Uterus (tissue), 4 donors: ENCODE data around the gene AKR1E2. TPM values are rescaled to one million over a fixed set of nuclear protein-coding genes. Genes with fewer than 3 reads are reported as not detected.
A peak's percentile ranks its signal among the peaks of the same experiment; 100 is the strongest.
"Not testable (repeated sequence)": the region's sequence is repeated elsewhere in the genome, so short reads cannot be mapped to it uniquely, and the experiment has no call there.

Experiments used
- DNase-seq, 2 donors: peaks; one replicate each; pipeline ENCODE4 v3.0.0-alpha.2; 2019 to 2020
- H3K27ac ChIP-seq, 2 donors: fragments of 200-600 bp; sonication (generic); 1 replicate in 1 of 2; 2 replicates in 1 of 2; pipeline ENCODE4 v1.5.1; 2016 to 2018
- H3K27me3 ChIP-seq, 2 donors: fragments of 200-600 bp; sonication (generic); one replicate each; pipeline ENCODE4 v1.5.1; 2018 to 2019; ENCODE audit warnings: control low read depth in 1 of 2
- H3K36me3 ChIP-seq, 2 donors: fragments of 200-600 bp; sonication (generic); one replicate each; pipeline ENCODE4 v1.5.1; 2019; ENCODE audit warnings: control low read depth in 1 of 2
- H3K4me1 ChIP-seq, 2 donors: fragments of 200-600 bp; sonication (generic); one replicate each; pipeline ENCODE4 v1.5.1; 2018 to 2019; ENCODE audit warnings: control low read depth in 1 of 2
- H3K4me3 ChIP-seq, 2 donors: fragments of 200-600 bp; sonication (generic); 1 replicate in 1 of 2; 2 replicates in 1 of 2; pipeline ENCODE4 v1.5.1; 2018 to 2019; ENCODE audit warnings: mild to moderate bottlenecking in 1 of 2
- H3K9me3 ChIP-seq, 2 donors: fragments of 200-600 bp; sonication (generic); one replicate each; pipeline ENCODE4 v1.5.1; 2019; ENCODE audit warnings: control low read depth in 1 of 2
- POLR2A ChIP-seq, 2 donors: fragments of 450-650 bp; IDR thresholded peaks; one replicate each; pipeline ENCODE4 v1.6.1; 2016; ENCODE audit warnings: antibody characterized with exemption in 2 of 2, mild to moderate bottlenecking in 1 of 2, moderate library complexity in 1 of 2
- intact Hi-C: fragments of 100-400 bp; cut with DNase I; formaldehyde crosslinking; loops from one replicate; pipeline ENCODE4 v1.15.1; 2023; ENCODE audit warnings: low total_unique reads
- total RNA-seq, 4 donors: library from RNA; depleted of rRNA in 3 of 4; stranded (reverse); fragments of >200 nt in 3 of 4; gene quantifications; one replicate each; pipeline versions ENCODE4 v1.1.0 to v1.2.4, GENCODE V29; 2014 to 2023
- TF ChIP-seq, protein P1 (sequence below), 4 experiments: fragments of 200-600 bp in 2 of 4; fragments of 450-650 bp in 2 of 4; sonication (generic) in 2 of 4; IDR thresholded peaks; one replicate each; pipeline ENCODE4 v1.5.1; 2016 to 2019; ENCODE audit warnings: antibody characterized with exemption in 4 of 4, mild to moderate bottlenecking in 2 of 4, moderate library complexity in 1 of 4
- donor health status: DM: yes; HTN: yes; CAD: no.

The AKR1E2 gene
- total RNA-seq, 4 donors from 2014 or later: 1.8 to 31.3 (median 16.1) TPM

GRCh38 chr10:4813023-4813422, 13.0 kb upstream of the AKR1E2 start:
- no peaks in the 10 kb centered on the region for H3K36me3 ChIP-seq
- peak in 1 of 2 donors; percentile 40 for DNase-seq
- H3K4me3 ChIP-seq: no peak overlapping the region
- H3K27ac ChIP-seq: no peak overlapping the region
- H3K27me3 ChIP-seq: no peaks in the 10 kb centered on the region
- no peak for TF ChIP-seq POLR2A (IDR thresholded peaks at IDR 0.05)
- TF ChIP-seq, protein P1, sequence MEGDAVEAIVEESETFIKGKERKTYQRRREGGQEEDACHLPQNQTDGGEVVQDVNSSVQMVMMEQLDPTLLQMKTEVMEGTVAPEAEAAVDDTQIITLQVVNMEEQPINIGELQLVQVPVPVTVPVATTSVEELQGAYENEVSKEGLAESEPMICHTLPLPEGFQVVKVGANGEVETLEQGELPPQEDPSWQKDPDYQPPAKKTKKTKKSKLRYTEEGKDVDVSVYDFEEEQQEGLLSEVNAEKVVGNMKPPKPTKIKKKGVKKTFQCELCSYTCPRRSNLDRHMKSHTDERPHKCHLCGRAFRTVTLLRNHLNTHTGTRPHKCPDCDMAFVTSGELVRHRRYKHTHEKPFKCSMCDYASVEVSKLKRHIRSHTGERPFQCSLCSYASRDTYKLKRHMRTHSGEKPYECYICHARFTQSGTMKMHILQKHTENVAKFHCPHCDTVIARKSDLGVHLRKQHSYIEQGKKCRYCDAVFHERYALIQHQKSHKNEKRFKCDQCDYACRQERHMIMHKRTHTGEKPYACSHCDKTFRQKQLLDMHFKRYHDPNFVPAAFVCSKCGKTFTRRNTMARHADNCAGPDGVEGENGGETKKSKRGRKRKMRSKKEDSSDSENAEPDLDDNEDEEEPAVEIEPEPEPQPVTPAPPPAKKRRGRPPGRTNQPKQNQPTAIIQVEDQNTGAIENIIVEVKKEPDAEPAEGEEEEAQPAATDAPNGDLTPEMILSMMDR (IDR thresholded peaks at IDR 0.05): no peak
- no peaks in the 10 kb centered on the region for H3K4me1 ChIP-seq
- no peaks in the 10 kb centered on the region for H3K9me3 ChIP-seq
- intact Hi-C loops: no loop called here

DNA sequence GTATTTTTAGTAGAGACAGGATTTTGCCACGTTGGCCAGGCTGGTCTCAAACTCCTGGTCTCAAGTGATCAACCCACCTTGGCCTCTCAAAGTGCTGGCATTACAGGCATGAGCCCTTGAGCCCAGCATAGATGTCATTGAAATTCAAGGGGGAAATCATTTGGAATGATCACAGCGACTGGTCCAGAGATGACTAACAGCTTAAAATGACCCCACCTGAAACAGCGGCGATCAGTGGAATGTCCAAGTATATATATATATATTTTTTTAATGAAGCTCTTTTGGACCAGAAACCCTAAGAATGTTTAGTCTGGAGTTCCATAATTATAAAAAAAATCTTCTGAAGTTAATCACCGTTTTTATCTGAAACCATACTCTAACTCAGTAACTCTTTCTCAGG, 12.5 kb upstream of the AKR1E2 start:
- no peaks in the 10 kb centered on the region for H3K4me1 ChIP-seq
- no peak overlapping the region for H3K27ac ChIP-seq
- H3K36me3 ChIP-seq: no peaks in the 10 kb centered on the region
- no peak for TF ChIP-seq POLR2A (IDR thresholded peaks at IDR 0.05)
- TF ChIP-seq, protein P1 (IDR thresholded peaks at IDR 0.05): no peak
- no peaks in the 10 kb centered on the region for H3K27me3 ChIP-seq
- DNase-seq: no peak
- no peaks in the 10 kb centered on the region for H3K9me3 ChIP-seq
- H3K4me3 ChIP-seq: no peak overlapping the region
- intact Hi-C loops: no loop called here

GRCh38 chr10:4815646-4816180, 10.3 kb upstream of the AKR1E2 start:
- intact Hi-C loops, H3K27me3 ChIP-seq, H3K27ac ChIP-seq, H3K4me3 ChIP-seq, H3K9me3 ChIP-seq, DNase-seq, H3K36me3 ChIP-seq, H3K4me1 ChIP-seq: not testable (repeated sequence)
- TF ChIP-seq, protein P1 (IDR thresholded peaks at IDR 0.05): peak in 2 of 4 experiments; percentile 12 to 52

- Histone ChIP-seq H3K27ac (no peak overlapping the region), H3K4me1 (no peaks in the 10 kb centered on the region), H3K27me3 (no peaks in the 10 kb centered on the region), H3K36me3 (no peaks in the 10 kb centered on the region), H3K9me3 (no peaks in the 10 kb centered on the region), H3K4me3 (no peak overlapping the region)
- intact Hi-C loops: no loop called here
- TF ChIP-seq POLR2A (IDR thresholded peaks at IDR 0.05): no peak
- TF ChIP-seq, protein P1 (IDR thresholded peaks at IDR 0.05): no peak
- DNase-seq: no peak
These were observed 9.0 kb upstream of the AKR1E2 start for GRCh38 chr10:4816966-4817365.

DNA sequence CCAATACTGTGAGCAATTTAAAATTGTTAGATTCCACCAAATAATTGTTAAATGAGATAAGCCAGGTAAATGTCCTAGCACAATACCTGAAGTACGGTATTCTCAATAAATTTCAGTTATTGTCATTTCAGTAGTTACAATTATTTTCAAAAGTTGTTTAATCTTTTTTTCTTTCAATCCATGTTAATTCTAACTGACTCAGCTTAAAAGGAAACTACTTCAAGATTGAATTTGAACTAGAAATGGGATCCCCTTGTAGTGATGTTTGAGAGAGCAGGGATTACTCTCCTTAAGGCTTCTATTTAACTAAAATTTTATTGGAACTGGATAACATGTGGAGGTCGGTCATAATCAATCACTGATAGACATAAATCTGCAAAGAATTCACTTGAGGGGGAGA, 6.9 kb upstream of the AKR1E2 start:
- Histone ChIP-seq H3K27ac (no peak overlapping the region), H3K36me3 (no peaks in the 10 kb centered on the region), H3K9me3 (no peaks in the 10 kb centered on the region), H3K27me3 (no peaks in the 10 kb centered on the region), H3K4me1 (no peaks in the 10 kb centered on the region), H3K4me3 (no peak overlapping the region)
- TF ChIP-seq, protein P1 (IDR thresholded peaks at IDR 0.05): no peak
- no peak for TF ChIP-seq POLR2A (IDR thresholded peaks at IDR 0.05)
- intact Hi-C loops: no loop called here
- no peak for DNase-seq
